Measurements from ENCODE around the gene FIGN. TPM values are rescaled to one million over a fixed set of nuclear protein-coding genes. Genes with fewer than 3 reads are reported as not detected.

FIGN gene
- total and polyA plus RNA-seq, 4 experiments from 2014 or later, result not detected

GRCh38 chr2:163548970-163549369, 186.8 kb downstream of the FIGN start:
- Histone ChIP-seq H3K27ac (ENCODE audit: low read depth, low read length) (no peak overlapping the region), H3K36me3 (ENCODE audit: insufficient read depth, low read length) (no peaks in the 10 kb centered on the region), H3K9me3 (ENCODE audit: control insufficient read depth in 1 of 2, low read length in 2 of 2) (no peaks in the 10 kb centered on the region), H3K27me3 (ENCODE audit: insufficient read depth, low read length) (no peaks in the 10 kb centered on the region), H3K4me1 (ENCODE audit: insufficient read depth, low read length) (no peaks in the 10 kb centered on the region), H3K4me3 (ENCODE audit: low read length in 2 of 2) (no peak overlapping the region)
- no peaks in the 10 kb centered on the region for H3K27me3 Mint-ChIP-seq
- DNase-seq, result no peak
- no peak overlapping the region for H3K4me3 Mint-ChIP-seq
- H3K9me3 Mint-ChIP-seq, result peaks cover 0 to 19% (median 3%) of the 10 kb centered on the region in 8 donors
- ChIA-PET POLR2A (ENCODE audit: partially characterized antibody) (no interaction called here), CTCF (ENCODE audit: partially characterized antibody) (no interaction called here)
- H3K4me1 Mint-ChIP-seq, result no peaks in the 10 kb centered on the region
- no peak overlapping the region for H3K27ac Mint-ChIP-seq
- intact Hi-C loops (cut with micrococcal nuclease), result no loop called here
- no peaks in the 10 kb centered on the region for H3K36me3 Mint-ChIP-seq

Data from CD4-positive, alpha-beta memory T cell (primary cell).